Superior temporal gyrus (tissue), 1 donor: ENCODE data around the gene INPP5A.
A peak's percentile ranks its signal among the peaks of the same experiment; 100 is the strongest.

Experiments
- DNase-seq: peaks from one replicate; pipeline ENCODE4 v3.0.0-alpha.2; 2016; ENCODE audit errors: extremely low spot score

INPP5A gene

DNA sequence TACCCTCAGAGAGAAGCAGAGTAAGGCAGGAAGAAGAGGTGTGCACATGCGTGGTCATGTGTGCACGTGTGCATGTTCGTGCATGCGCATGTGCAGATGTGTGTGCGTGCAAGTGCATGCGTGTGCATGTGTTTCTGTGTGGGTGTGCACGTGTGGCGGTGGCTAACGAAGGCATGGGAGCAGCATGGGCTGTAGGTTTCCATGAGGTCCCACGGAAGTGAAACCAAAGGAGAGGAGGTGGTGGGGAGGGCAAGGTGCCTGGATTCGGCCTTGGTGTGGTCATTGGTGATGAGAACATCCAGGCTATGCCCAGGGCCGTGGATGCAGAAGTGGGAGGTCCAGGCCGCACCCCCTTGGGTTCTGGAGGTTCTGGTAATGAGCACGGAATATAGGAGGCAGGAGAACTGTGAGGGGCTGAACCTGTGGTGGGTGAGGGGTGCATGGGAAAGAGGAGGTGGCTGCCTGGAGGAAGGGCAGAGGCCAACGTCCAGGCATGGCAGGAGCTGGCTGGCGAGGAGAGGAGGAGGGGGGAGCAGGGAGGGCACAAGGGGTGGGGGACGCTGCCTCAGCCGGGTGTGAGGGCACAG is 2.4 kb upstream of the INPP5A start:
- no peak for DNase-seq

DNA sequence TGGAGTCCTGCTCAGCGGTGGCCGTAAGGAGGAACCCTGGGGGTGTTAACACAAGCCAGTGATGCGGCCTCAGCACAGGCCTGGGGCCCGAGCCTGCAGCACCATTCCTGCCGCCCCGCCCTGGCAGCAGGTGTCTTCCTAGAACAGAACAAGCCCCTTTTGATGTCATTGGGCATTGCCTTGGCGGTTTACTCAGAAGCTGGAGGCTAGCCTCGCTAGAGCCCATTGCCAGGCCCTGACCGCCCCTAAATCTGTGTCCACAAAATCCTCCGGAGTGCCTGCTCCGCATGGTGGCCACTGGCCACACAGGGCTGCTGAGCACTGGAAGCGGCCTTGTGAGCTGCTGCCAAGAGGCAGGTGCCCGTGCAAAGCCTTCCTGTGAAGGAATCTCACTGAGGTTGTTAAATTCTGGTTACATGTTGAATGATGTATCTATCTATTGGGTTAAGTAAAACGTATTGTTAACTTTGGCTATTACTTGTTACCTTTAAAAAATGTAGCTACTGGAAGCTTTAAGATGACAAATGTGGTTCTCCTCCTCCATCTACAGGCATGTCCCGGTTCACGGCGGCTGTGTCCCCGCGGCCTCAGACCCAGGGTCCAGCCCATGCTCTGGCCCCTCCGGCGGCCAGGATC is 1.2 kb upstream of the INPP5A start:
- peak; percentile 47 for DNase-seq

- DNase-seq = peak; percentile 96
These were observed 507 bp upstream of the INPP5A start for GRCh38 chr10:132536877-132537683.

DNA sequence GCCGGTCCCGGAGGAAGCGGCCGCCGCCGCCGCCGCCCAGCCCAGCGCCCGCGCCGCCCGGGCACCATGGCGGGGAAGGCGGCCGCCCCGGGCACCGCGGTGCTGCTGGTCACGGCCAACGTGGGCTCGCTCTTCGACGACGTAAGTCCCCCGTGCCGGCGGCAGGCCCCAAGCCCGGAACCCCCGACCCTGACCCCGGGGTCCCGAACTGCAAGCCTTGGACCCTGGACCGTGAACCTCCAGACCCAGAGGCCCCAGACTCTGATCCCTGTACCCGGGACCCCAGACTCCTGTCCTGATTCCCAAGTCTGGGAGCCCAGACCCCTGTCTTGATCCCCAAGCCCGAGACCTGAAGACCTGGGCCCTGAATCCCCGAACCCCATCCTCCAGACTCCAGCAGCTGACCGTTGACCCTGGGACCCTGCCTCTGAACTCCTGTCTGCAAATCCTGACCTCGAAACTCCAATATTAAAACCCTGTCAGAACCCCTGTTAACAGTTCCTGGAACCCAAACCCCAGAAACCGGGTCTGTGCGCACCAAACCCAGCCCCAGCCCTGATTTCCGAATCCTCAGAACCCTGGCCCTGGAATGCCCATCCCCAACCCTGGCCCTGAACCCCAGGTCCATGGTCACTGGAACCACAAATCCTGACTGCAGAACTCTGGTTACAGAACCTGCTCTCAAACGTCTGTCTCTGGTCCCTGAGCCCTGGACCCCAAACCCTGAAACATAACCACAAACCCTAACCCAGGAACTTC is 623 bp downstream of the INPP5A start:
- DNase-seq = no peak

GRCh38 chr10:132538790-132539421 is 1.3 kb downstream of the INPP5A start:
- DNase-seq = no peak

GRCh38 chr10:132539431-132539839 is 1.8 kb downstream of the INPP5A start:
- DNase-seq = no peak

GRCh38 chr10:132539894-132540293 is 2.3 kb downstream of the INPP5A start:
- DNase-seq = no peak

DNA sequence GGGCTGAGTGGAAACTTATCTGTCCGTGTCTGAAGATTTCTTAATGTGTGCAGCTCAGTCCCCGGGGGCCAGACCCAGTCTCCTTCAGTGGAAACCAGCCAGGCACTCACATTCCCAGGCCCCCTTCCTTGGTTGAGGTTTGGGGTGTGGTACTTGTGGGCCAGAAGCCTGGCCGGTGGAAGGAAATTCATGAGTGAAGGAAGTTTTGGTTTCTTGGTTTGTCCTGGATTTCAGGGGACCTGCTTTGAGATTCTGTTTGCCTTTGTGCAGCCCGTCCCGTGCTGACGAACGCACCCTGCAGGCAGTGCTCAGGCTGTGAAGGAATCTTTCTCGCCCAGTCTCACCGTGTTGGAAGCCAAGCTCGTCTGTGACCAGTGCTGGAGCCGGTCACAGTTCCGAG is 2.9 kb downstream of the INPP5A start:
- DNase-seq = no peak

DNA sequence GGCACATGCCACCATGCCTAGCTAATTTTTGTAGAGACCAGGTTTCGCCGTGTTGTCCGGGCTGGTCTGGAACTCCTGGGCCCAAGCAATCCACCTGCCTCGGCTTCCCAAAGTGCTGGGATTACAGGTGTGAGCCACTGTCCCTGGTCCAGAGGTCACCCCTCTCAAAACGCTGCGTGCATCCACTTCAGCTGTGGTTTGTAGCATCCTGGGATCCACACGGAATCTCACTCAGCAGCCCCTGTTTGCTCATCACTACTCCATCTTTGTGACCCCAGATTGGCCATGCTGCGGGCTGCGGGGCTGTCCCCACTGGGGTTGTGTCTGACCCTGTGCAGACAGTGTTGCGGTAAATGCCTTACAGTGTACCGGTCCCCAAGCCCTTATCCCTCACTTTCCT is 3.5 kb downstream of the INPP5A start:
- no peak for DNase-seq

GRCh38 chr10:132541601-132542011 is 4.0 kb downstream of the INPP5A start:
- no peak for DNase-seq

DNA sequence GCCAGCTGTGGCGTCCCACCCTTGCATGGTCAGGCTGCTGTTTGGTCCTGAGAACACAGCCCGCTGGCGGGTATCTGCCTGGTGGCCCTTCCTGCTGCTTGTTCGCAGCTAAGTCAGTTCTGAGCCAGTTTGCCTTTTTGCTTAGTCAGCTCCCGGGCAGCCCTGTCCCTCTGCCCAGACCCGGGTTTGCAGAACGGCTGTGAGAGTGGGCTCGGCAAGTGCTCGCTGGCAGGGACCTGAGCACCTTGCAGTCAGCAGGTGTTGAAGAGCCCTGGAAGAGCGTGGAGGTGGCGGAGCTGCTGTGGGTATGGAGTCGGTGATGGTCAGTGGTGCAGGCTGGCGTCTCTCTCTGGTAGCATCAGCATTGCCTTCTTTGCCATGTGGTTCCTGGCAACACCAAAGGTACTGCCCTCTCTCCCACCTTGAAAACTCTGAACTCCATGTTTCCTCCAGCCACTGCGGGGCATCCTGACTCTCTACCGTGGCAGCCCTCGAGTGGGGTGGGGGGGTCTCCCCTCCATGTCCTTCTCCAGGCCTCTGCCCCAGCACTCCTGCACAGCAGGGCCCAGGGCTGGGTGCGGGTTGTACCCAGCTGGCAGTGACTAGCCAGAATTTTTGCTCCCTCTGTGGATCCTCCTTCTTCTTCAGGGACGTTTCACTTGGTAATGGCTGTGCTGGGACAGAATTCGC is 4.6 kb downstream of the INPP5A start:
- DNase-seq = no peak

GRCh38 chr10:132542819-132543218 is 5.2 kb downstream of the INPP5A start:
- no peak for DNase-seq

GRCh38 chr10:132543916-132544743 is 6.5 kb downstream of the INPP5A start:
- DNase-seq = no peak

- DNase-seq = no peak
These were observed 7.4 kb downstream of the INPP5A start for GRCh38 chr10:132544744-132545658.

DNA sequence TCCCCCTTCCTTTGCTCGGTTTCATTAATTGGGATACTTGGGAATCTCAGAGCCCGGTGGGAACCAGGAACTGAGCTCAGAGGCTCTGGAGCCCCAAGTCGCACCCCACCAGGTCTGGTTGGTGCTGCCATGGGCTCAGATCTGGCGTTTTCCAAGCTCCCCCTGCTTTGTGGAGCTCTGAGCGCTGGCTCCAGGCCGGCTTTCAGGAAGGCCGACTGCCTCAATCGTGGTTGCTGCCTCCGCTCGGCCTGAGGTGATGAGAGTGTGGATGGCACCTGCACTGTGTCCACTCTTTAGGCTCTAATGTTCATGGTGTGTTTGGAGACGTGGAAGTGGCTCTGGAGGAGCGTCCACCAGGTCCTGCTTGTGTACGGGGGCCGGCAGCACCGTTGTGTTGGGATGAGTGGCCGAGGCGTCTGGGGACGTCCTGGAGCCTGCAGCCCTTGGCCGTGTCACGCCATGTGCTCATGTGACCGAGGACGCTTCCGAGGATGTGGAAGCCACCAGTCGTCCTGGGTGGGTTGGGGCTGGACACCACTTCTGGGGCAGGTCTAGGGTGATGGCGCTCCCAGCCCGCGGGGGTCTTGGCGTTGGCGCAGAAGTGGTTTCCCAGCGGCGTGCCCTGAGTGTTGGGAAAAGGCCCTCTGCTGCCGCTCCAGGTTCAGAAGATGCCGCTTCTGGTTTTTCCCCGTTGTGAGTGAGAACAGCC is 8.2 kb downstream of the INPP5A start:
- DNase-seq = no peak

- DNase-seq = no peak
These were observed 9.2 kb downstream of the INPP5A start for GRCh38 chr10:132546567-132547420.

DNA sequence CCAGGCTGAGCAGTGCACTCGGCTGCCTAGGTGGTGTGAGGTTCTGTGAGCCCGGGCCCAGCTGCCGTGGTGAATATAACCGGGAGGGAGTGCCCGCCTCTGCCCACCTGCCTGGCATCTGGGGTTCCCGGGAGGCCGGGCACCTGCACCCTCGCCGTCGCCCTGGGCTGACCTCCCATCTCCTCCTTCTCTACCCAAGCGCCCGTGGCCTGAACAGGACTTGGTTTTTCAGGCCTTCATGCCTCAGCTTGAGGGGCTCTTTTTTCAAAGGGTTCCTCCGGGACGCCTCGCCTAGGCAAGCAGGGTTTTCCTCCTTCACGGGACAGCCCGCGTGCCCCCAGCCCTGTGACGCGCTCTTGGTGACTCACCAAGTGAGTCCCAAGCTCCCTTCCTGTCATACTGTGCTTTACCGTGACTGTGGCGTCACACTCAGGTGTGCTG is 9.9 kb downstream of the INPP5A start:
- DNase-seq = no peak
